WI38 (cell line): ENCODE measurements around the gene TMEM163.

ENCODE experiments used
- H3K4me3 ChIP-seq: 2 replicates; pipeline ENCODE4 v1.5.1; 2011; ENCODE audit warnings: low read depth, mild to moderate bottlenecking, control low read depth, low read length
- CTCF ChIP-seq: IDR thresholded peaks from 2 replicates; pipeline ENCODE4 v1.5.1; 2012; ENCODE audit warnings: low read depth, mild to moderate bottlenecking, control low read depth, low read length

Gene TMEM163

GRCh38 chr2:134693359-134694330, 25.2 kb downstream of the TMEM163 start:
- no peak for TF ChIP-seq CTCF
- no peak overlapping the region for H3K4me3 ChIP-seq

- TF ChIP-seq CTCF: no peak
- no peak overlapping the region for H3K4me3 ChIP-seq
Observed at GRCh38 chr2:134692499-134692898, 26.3 kb downstream of the TMEM163 start.

- no peak for TF ChIP-seq CTCF
- H3K4me3 ChIP-seq: no peak overlapping the region
Observed at GRCh38 chr2:134690629-134691215, 28.1 kb downstream of the TMEM163 start.

GRCh38 chr2:134689315-134689714, 29.5 kb downstream of the TMEM163 start:
- no peak for TF ChIP-seq CTCF
- H3K4me3 ChIP-seq: no peak overlapping the region

GRCh38 chr2:134685967-134686366, 32.8 kb downstream of the TMEM163 start:
- H3K4me3 ChIP-seq: no peak overlapping the region
- no peak for TF ChIP-seq CTCF

GRCh38 chr2:134683561-134684112, 35.2 kb downstream of the TMEM163 start:
- no peak for TF ChIP-seq CTCF
- no peak overlapping the region for H3K4me3 ChIP-seq

GRCh38 chr2:134682726-134683125, 36.1 kb downstream of the TMEM163 start:
- no peak for TF ChIP-seq CTCF

More at GRCh38 chr2:134682726-134683125, 36.1 kb downstream of the TMEM163 start:
- H3K4me3 ChIP-seq: no peak overlapping the region
